Measurements from ENCODE around the gene SPTLC3. TPM values are rescaled to one million over a fixed set of nuclear protein-coding genes. Genes with fewer than 3 reads are reported as not detected.
A peak's percentile ranks its signal among the peaks of the same experiment; 100 is the strongest.

SPTLC3 gene
- total and polyA plus RNA-seq, 2 of the 13 experiments (the other 11 are each of a cell fraction or from before 2014, with no cell fraction given) = 20.5 to 95.6 TPM

GRCh38 chr20:13009682-13010406 lies 1.1 kb downstream of the SPTLC3 start (continued):
- TF ChIP-seq, protein P1, sequence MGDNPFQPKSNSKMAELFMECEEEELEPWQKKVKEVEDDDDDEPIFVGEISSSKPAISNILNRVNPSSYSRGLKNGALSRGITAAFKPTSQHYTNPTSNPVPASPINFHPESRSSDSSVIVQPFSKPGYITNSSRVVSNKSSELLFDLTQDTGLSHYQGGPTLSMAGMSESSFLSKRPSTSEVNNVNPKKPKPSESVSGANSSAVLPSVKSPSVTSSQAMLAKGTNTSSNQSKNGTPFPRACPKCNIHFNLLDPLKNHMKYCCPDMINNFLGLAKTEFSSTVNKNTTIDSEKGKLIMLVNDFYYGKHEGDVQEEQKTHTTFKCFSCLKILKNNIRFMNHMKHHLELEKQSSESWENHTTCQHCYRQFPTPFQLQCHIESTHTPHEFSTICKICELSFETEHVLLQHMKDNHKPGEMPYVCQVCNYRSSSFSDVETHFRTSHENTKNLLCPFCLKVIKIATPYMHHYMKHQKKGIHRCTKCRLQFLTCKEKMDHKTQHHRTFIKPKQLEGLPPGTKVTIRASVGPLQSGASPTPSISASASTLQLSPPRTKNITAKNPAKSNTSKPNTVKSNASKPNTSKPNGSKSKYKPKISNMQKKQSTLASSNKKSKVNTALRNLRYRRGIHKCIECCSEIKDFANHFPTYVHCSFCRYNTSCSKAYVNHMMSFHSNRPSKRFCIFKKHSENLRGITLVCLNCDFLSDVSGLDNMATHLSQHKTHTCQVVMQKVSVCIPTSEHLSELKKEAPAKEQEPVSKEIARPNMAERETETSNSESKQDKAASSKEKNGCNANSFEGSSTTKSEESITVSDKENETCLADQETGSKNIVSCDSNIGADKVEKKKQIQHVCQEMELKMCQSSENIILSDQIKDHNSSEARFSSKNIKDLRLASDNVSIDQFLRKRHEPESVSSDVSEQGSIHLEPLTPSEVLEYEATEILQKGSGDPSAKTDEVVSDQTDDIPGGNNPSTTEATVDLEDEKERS (CRISPR knock-in tag; IDR thresholded peaks at IDR 0.05) = no peak
- no peak for TF ChIP-seq ZFP62 (CRISPR knock-in tag; IDR thresholded peaks at IDR 0.05)
- no peak for TF ChIP-seq NFE2L1 (CRISPR knock-in tag; IDR thresholded peaks at IDR 0.05; ENCODE audit: borderline replicate concordance)
- TF ChIP-seq HOXA3 (CRISPR knock-in tag; IDR thresholded peaks at IDR 0.05) = 0 out of 2 replicates have a peak, but pooled peaks have one; percentile 13
- no peak for TF ChIP-seq PAX8 (CRISPR knock-in tag; IDR thresholded peaks at IDR 0.05; ENCODE audit: borderline replicate concordance)
- TF ChIP-seq RARG (CRISPR knock-in tag; IDR thresholded peaks at IDR 0.05; ENCODE audit: low read depth) = no peak
- no peak for TF ChIP-seq BRCA1 (CRISPR knock-in tag; IDR thresholded peaks at IDR 0.05)
- TF ChIP-seq DBP (CRISPR knock-in tag; IDR thresholded peaks at IDR 0.05; ENCODE audit: not compliant biosample characterization) = no peak
- no peak for TF ChIP-seq ZKSCAN8 (CRISPR knock-in tag; IDR thresholded peaks at IDR 0.05; ENCODE audit: borderline replicate concordance)
- TF ChIP-seq ZNF235 (CRISPR knock-in tag; IDR thresholded peaks at IDR 0.05; ENCODE audit: borderline replicate concordance) = no peak
- TF ChIP-seq, protein P2, sequence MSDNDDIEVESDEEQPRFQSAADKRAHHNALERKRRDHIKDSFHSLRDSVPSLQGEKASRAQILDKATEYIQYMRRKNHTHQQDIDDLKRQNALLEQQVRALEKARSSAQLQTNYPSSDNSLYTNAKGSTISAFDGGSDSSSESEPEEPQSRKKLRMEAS (IDR thresholded peaks at IDR 0.05) = 0 out of 2 replicates have a peak, but pooled peaks have one; percentile 23
- TF ChIP-seq SAP130 (CRISPR knock-in tag; IDR thresholded peaks at IDR 0.05; ENCODE audit: low read depth) = no peak
- no peak for TF ChIP-seq MXD1 (CRISPR knock-in tag; IDR thresholded peaks at IDR 0.05)
- TF ChIP-seq SATB2 (CRISPR knock-in tag; IDR thresholded peaks at IDR 0.05) = 0 out of 2 replicates have a peak, but pooled peaks have one; percentile 41
- no peak for TF ChIP-seq MIER2 (CRISPR knock-in tag; IDR thresholded peaks at IDR 0.05)
- TF ChIP-seq RFX5 (IDR thresholded peaks at IDR 0.05; ENCODE audit: low read depth, low read length) = peak; percentile 21; the same call in 1 of the 2 replicates
- no peak for TF ChIP-seq TERF1 (CRISPR knock-in tag; IDR thresholded peaks at IDR 0.05)
- no peak for TF ChIP-seq ZNF724P (CRISPR knock-in tag; IDR thresholded peaks at IDR 0.05; ENCODE audit: borderline replicate concordance)
- no peak for TF ChIP-seq RAD51 (IDR thresholded peaks at IDR 0.05; ENCODE audit: borderline replicate concordance)
- no peak for TF ChIP-seq SRSF4 (IDR thresholded peaks at IDR 0.05; ENCODE audit: low read depth, low read length, poor library complexity, severe bottlenecking)
- TF ChIP-seq U2AF1 (optimal IDR thresholded peaks at IDR 0.05; ENCODE audit: low read depth, low read length) = no peak
- no peak for TF ChIP-seq ZNF256 (CRISPR knock-in tag; conservative IDR thresholded peaks at IDR 0.05)
- TF ChIP-seq SRF (IDR thresholded peaks at IDR 0.05; ENCODE audit: low read depth, low read length) = no peak
